DOHH2 (cell line): ENCODE measurements around the gene LRRC39.
"Not testable (repeated sequence)": the region's sequence is repeated elsewhere in the genome, so short reads cannot be mapped to it uniquely, and the experiment has no call there.

ENCODE experiments used
- EZH2phosphoT487 ChIP-seq: fragments of 200-600 bp; sonication (generic); IDR thresholded peaks from 2 replicates; pipeline ENCODE4 v1.6.1; 2017; ENCODE audit warnings: borderline replicate concordance, mild to moderate bottlenecking, antibody characterized with exemption, low read length, moderate library complexity, mixed read lengths
- TF ChIP-seq, protein P1 (sequence below): fragments of 200-600 bp; sonication (generic); IDR thresholded peaks from one replicate; pipeline ENCODE4 v1.5.1; 2014; ENCODE audit warnings: antibody characterized with exemption, mild to moderate bottlenecking, low read depth, low read length; ENCODE audit not compliant: poor library complexity, severe bottlenecking

DNA sequence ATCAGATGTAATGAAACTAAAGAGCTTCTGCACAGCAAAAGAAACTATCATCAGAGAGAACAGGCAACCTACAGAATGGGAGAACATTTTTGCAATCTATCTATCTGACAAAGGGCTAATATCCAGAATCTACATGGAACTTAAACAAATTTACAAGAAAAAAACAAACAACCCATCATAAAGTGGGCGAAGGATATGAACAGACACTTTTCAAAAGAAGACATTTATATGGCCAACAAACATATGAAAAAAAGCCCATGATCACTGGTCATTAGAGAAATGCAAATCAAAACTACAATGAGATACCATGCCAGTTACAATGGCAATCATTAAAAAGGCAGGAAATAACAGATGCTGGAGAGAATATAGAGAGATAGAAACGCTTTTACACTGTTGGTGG, 27.0 kb upstream of the LRRC39 start:
- TF ChIP-seq, protein P1, sequence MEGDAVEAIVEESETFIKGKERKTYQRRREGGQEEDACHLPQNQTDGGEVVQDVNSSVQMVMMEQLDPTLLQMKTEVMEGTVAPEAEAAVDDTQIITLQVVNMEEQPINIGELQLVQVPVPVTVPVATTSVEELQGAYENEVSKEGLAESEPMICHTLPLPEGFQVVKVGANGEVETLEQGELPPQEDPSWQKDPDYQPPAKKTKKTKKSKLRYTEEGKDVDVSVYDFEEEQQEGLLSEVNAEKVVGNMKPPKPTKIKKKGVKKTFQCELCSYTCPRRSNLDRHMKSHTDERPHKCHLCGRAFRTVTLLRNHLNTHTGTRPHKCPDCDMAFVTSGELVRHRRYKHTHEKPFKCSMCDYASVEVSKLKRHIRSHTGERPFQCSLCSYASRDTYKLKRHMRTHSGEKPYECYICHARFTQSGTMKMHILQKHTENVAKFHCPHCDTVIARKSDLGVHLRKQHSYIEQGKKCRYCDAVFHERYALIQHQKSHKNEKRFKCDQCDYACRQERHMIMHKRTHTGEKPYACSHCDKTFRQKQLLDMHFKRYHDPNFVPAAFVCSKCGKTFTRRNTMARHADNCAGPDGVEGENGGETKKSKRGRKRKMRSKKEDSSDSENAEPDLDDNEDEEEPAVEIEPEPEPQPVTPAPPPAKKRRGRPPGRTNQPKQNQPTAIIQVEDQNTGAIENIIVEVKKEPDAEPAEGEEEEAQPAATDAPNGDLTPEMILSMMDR, result not testable (repeated sequence)
- not testable (repeated sequence) for TF ChIP-seq EZH2phosphoT487
